IMR-90 (cell line): ENCODE results near the gene TCP11. TPM values are rescaled to one million over a fixed set of nuclear protein-coding genes. Genes with fewer than 3 reads are reported as not detected.

Experiments
- ATAC-seq: fragments of 200-7000 bp; cut with Tn5 transposase; 2 replicates; pipeline ENCODE4 v1.9.1; 2020; ENCODE audit warnings: low read depth, mild to moderate bottlenecking, moderate library complexity
- BruUV-seq: library from RNA; stranded (reverse); fragments of 400-500 nt; replicated peaks from 2 replicates; lab custom pipeline; 2021; lab: Mats Ljungman, UMichigan
- CTCF ChIA-PET: fragments of 300-600 bp; formaldehyde crosslinking; extraction: SDS; loops from one replicate; lab custom pipeline; 2021; ENCODE audit warnings: antibody characterized with exemption; lab: Yijun Ruan, JAX
- POLR2A ChIA-PET: fragments of 300-600 bp; sonication (Branson Sonifier 250); formaldehyde crosslinking; loops from one replicate; lab custom pipeline; 2022; ENCODE audit warnings: antibody characterized with exemption; ENCODE audit not compliant: unreplicated experiment; lab: Charles Lee
- DNase-seq: peaks from one replicate; pipeline ENCODE4 v3.0.0; 2013
- H2AFZ ChIP-seq: replicated peaks from 2 replicates; pipeline ENCODE3; 2013; ENCODE audit warnings: low read length, mild to moderate bottlenecking; ENCODE audit not compliant: poor library complexity
- H2AK5ac ChIP-seq: 2 replicates; pipeline ENCODE4 v1.6.1; 2013; ENCODE audit warnings: low read depth, low read length, inconsistent platforms
- H2AK9ac ChIP-seq: replicated peaks from 2 replicates; pipeline ENCODE3; 2013; ENCODE audit warnings: mild to moderate bottlenecking, low read depth, low read length, moderate library complexity; ENCODE audit not compliant: poor library complexity
- H2BK120ac ChIP-seq: 2 replicates; pipeline ENCODE4 v1.6.1; 2013; ENCODE audit warnings: low read depth, low read length, inconsistent platforms
- H2BK15ac ChIP-seq: 3 replicates; pipeline ENCODE4 v1.6.1; 2013; ENCODE audit warnings: low read depth, low read length, inconsistent platforms
- H2BK20ac ChIP-seq: 2 replicates; pipeline ENCODE4 v1.6.1; 2013; ENCODE audit warnings: low read depth, mild to moderate bottlenecking, inconsistent platforms, low read length, moderate library complexity
- H2BK5ac ChIP-seq: 2 replicates; pipeline ENCODE4 v1.6.1; 2013; ENCODE audit warnings: mild to moderate bottlenecking, low read depth, low read length, inconsistent platforms; ENCODE audit not compliant: poor library complexity, severe bottlenecking
- H3K14ac ChIP-seq: replicated peaks from 2 replicates; pipeline ENCODE4 v1.6.1; 2013; ENCODE audit warnings: low read depth, low read length, inconsistent platforms
- H3K18ac ChIP-seq: 2 replicates; pipeline ENCODE4 v1.6.1; 2013; ENCODE audit warnings: low read depth, low read length, control low read depth
- H3K23ac ChIP-seq: 2 replicates; pipeline ENCODE4 v1.6.1; 2013; ENCODE audit warnings: low read depth, low read length, inconsistent platforms
- H3K27ac ChIP-seq: 2 replicates; pipeline ENCODE4 v1.5.1; 2013; ENCODE audit warnings: mild to moderate bottlenecking, control low read depth, low read length; ENCODE audit not compliant: insufficient read depth
- H3K27me3 ChIP-seq: 2 replicates; pipeline ENCODE4 v1.6.1; 2013; ENCODE audit warnings: low read length; ENCODE audit not compliant: control insufficient read depth, insufficient read depth
- H3K36me3 ChIP-seq: 2 replicates; pipeline ENCODE4 v1.6.1; 2013; ENCODE audit warnings: low read length, mixed read lengths; ENCODE audit not compliant: control insufficient read depth, insufficient read depth
- H3K4ac ChIP-seq: 2 replicates; pipeline ENCODE4 v1.6.1; 2013; ENCODE audit warnings: low read depth, low read length, inconsistent platforms
- H3K4me1 ChIP-seq: 2 replicates; pipeline ENCODE4 v1.6.1; 2013; ENCODE audit warnings: low read length, mixed read lengths; ENCODE audit not compliant: control insufficient read depth, insufficient read depth
- H3K4me2 ChIP-seq: 2 replicates; pipeline ENCODE4 v1.6.1; 2013; ENCODE audit warnings: low read depth, mild to moderate bottlenecking, control low read depth, low read length, moderate library complexity
- H3K4me3 ChIP-seq: 2 replicates; pipeline ENCODE4 v1.5.1; 2013; ENCODE audit warnings: low read depth, mild to moderate bottlenecking, control low read depth, low read length, moderate library complexity; ENCODE audit not compliant: insufficient read depth
- H3K56ac ChIP-seq: 2 replicates; pipeline ENCODE4 v1.6.1; 2013; ENCODE audit warnings: low read length, inconsistent platforms; ENCODE audit not compliant: insufficient read depth; ENCODE audit errors: extremely low read depth
- H3K79me1 ChIP-seq, 2 experiments: 2 replicates each; pipeline ENCODE4 v1.6.1; 2013; ENCODE audit warnings: low read length in 2 of 2, inconsistent platforms in 1 of 2, low read depth in 1 of 2
- H3K9ac ChIP-seq: 2 replicates; pipeline ENCODE4 v1.6.1; 2013; ENCODE audit warnings: low read depth, low read length, control low read depth
- H3K9me1 ChIP-seq: 2 replicates; pipeline ENCODE4 v1.6.1; 2013; ENCODE audit warnings: low read length, inconsistent platforms; ENCODE audit not compliant: insufficient read depth
- H3K9me3 ChIP-seq: 2 replicates; pipeline ENCODE4 v1.6.1; 2013; ENCODE audit warnings: low read length; ENCODE audit not compliant: control insufficient read depth, insufficient read depth
- H4K20me1 ChIP-seq: 2 replicates; pipeline ENCODE4 v1.6.1; 2013; ENCODE audit warnings: low read length, inconsistent platforms; ENCODE audit not compliant: insufficient read depth
- H4K5ac ChIP-seq: 2 replicates; pipeline ENCODE4 v1.6.1; 2013; ENCODE audit warnings: mild to moderate bottlenecking, low read depth, low read length, control low read depth
- H4K8ac ChIP-seq, 2 experiments: 2 replicates each; pipeline ENCODE4 v1.6.1; 2013; ENCODE audit warnings: low read depth in 2 of 2, low read length in 2 of 2, control low read depth in 1 of 2, inconsistent platforms in 1 of 2
- H4K91ac ChIP-seq: 2 replicates; pipeline ENCODE4 v1.6.1; 2013; ENCODE audit warnings: low read depth, low read length, inconsistent platforms; ENCODE audit not compliant: insufficient read depth
- BHLHE40 ChIP-seq: fragments of 150-350 bp; IDR thresholded peaks from 2 replicates; pipeline ENCODE4 v1.6.1; 2016; ENCODE audit warnings: mild to moderate bottlenecking, low read depth, low read length
- CEBPB ChIP-seq: IDR thresholded peaks from 2 replicates; pipeline ENCODE4 v1.6.1; 2012; ENCODE audit warnings: low read depth, low read length, improper control_type of control experiment
- CHD1 ChIP-seq: IDR thresholded peaks from 2 replicates; pipeline ENCODE4 v1.6.1; 2012; ENCODE audit warnings: low read depth, low read length, improper control_type of control experiment
- CTCF ChIP-seq: conservative IDR thresholded peaks from 2 replicates; pipeline ENCODE4 v1.5.1; 2012; ENCODE audit warnings: mild to moderate bottlenecking, low read depth, low read length, improper control_type of control experiment
- ELK1 ChIP-seq: fragments of 150-350 bp; IDR thresholded peaks from 2 replicates; pipeline ENCODE4 v1.6.1; 2016; ENCODE audit warnings: low read depth, mild to moderate bottlenecking, low read length, moderate library complexity, borderline replicate concordance
- FOS ChIP-seq: fragments of 150-350 bp; IDR thresholded peaks from 2 replicates; pipeline ENCODE4 v1.6.1; 2016; ENCODE audit warnings: low read depth, low read length
- MAFK ChIP-seq: IDR thresholded peaks from 2 replicates; pipeline ENCODE4 v1.6.1; 2012; ENCODE audit warnings: low read depth, low read length, improper control_type of control experiment
- MXI1 ChIP-seq: IDR thresholded peaks from 2 replicates; pipeline ENCODE4 v1.6.1; 2012; ENCODE audit warnings: low read depth, mild to moderate bottlenecking, low read length, moderate library complexity, borderline replicate concordance
- NFE2L2 ChIP-seq: fragments of 150-350 bp; IDR thresholded peaks from 2 replicates; pipeline ENCODE4 v1.6.1; 2016; ENCODE audit warnings: low read depth, mild to moderate bottlenecking, low read length
- POLR2A ChIP-seq: IDR thresholded peaks from 2 replicates; pipeline ENCODE4 v1.6.1; 2012; ENCODE audit warnings: mild to moderate bottlenecking, low read depth, low read length
- RAD21 ChIP-seq: IDR thresholded peaks from 2 replicates; pipeline ENCODE4 v1.6.1; 2012; ENCODE audit warnings: low read length, improper control_type of control experiment
- RCOR1 ChIP-seq: IDR thresholded peaks from 2 replicates; pipeline ENCODE4 v1.6.1; 2012; ENCODE audit warnings: mild to moderate bottlenecking, low read length, improper control_type of control experiment; ENCODE audit not compliant: insufficient replicate concordance
- RFX5 ChIP-seq: IDR thresholded peaks from 2 replicates; pipeline ENCODE4 v1.8.0; 2012; ENCODE audit warnings: low read depth, mild to moderate bottlenecking, low read length, moderate library complexity
- SMC3 ChIP-seq: fragments of 150-350 bp; IDR thresholded peaks from 2 replicates; pipeline ENCODE4 v1.6.1; 2016; ENCODE audit warnings: low read depth, mild to moderate bottlenecking, antibody characterized with exemption, low read length, moderate library complexity
- USF2 ChIP-seq: fragments of 150-350 bp; IDR thresholded peaks from 2 replicates; pipeline ENCODE4 v1.6.1; 2017; ENCODE audit warnings: mild to moderate bottlenecking, antibody characterized with exemption, low read length, low read depth
- WGBS, 2 experiments: methylation state at CpG; one replicate each; pipeline versions ENCODE4 v1.1.5 to v1.1.7; 2013; ENCODE audit warnings: missing lambda C conversion rate in 2 of 2; ENCODE audit not compliant: insufficient read length in 1 of 2; ENCODE audit errors: extremely low coverage in 2 of 2; 5-methylcytosine and 5-hydroxymethylcytosine counted together
- dilution Hi-C: fragments of 300-500 bp; cut with HindIII; formaldehyde crosslinking; loops from one replicate; pipeline ENCODE4 v1.14.3; 2018; ENCODE audit warnings: low sequenced_read_pairs; ENCODE audit not compliant: unreplicated experiment
- in situ Hi-C: fragments of 300-500 bp; cut with MboI; formaldehyde crosslinking; loops from 3 replicates; pipeline ENCODE4 v1.14.3; 2019; ENCODE audit warnings: low sequenced_read_pairs, inconsistent platforms, mixed read lengths
- intact Hi-C: fragments of 100-400 bp; cut with micrococcal nuclease; formaldehyde crosslinking; loops from 2 replicates; pipeline ENCODE4 v1.10.0; 2022
- polyA plus RNA-seq, 3 experiments: library from polyadenylated mRNA; depleted of rRNA; stranded (reverse); fragments of >200 nt; gene quantifications; 2 replicates each; pipeline ENCODE4 v1.2.3, GENCODE V29; 2012; ENCODE audit warnings: low replicate concordance in 1 of 3
- total RNA-seq: library from RNA; depleted of rRNA; stranded (reverse); fragments of >200 nt; gene quantifications from 2 replicates; pipeline ENCODE4 v1.2.3, GENCODE V29; 2012

Gene TCP11
- total and polyA plus RNA-seq, 2 of the 4 experiments (the other 2 are of a cell fraction) = 0.34 to 0.36 TPM

GRCh38 chr6:35179901-35180535 is 38.9 kb upstream of the TCP11 start:
- WGBS, 2 experiments = no CpG with 5 or more reads among the region's 2 CpGs
- H3K9me3 ChIP-seq = no peaks in the 10 kb centered on the region
- H3K9me1 ChIP-seq = peaks cover 19% of the 10 kb centered on the region
- peak overlapping the region; percentile 17; the same call in 1 of the 2 replicates for H4K91ac ChIP-seq
- no peak overlapping the region for H3K4me2 ChIP-seq
- H3K4ac ChIP-seq = peak overlapping the region; percentile 55
- H3K23ac ChIP-seq = no peak overlapping the region
- H3K36me3 ChIP-seq = no peaks in the 10 kb centered on the region
- intact Hi-C loops (no loop called here), dilution Hi-C loops (no loop called here), in situ Hi-C loops (no loop called here)
- no peak overlapping the region for H3K27ac ChIP-seq
- CTCF ChIA-PET = interaction anchor here (1.1 kb wide), 1 partner anchor 25 kb away, joined by 5 read pairs; no protein-coding TSS in a partner anchor
- DNase-seq (no peak), ATAC-seq (no peak)
- H3K4me3 ChIP-seq = no peak overlapping the region
- H3K9ac ChIP-seq = no peak overlapping the region
- no TSS peak for BruUV-seq
- peak overlapping the region; percentile 64; the same call in 1 of the 2 replicates for H2BK20ac ChIP-seq
- POLR2A ChIA-PET = no interaction called here
- H2AK5ac ChIP-seq = 0 out of 2 replicates have a peak overlapping the region, but pooled peaks have one; percentile 52
- H4K20me1 ChIP-seq = no peaks in the 10 kb centered on the region
- peak overlapping the region; percentile 67 for H2BK120ac ChIP-seq
- peaks cover 32% of the 10 kb centered on the region for H3K4me1 ChIP-seq
- H3K14ac ChIP-seq = peak overlapping the region; percentile 56; the same call in 1 of the 2 replicates
- peak overlapping the region; percentile 52 for H3K18ac ChIP-seq
- H2AK9ac ChIP-seq = peak overlapping the region; percentile 79
- H4K8ac ChIP-seq = peak overlapping the region in 1 of 2 experiments; percentile 82; a peak in 2 of 4 replicates
- H2BK15ac ChIP-seq = peak overlapping the region; percentile 90; the same call in 1 of the 3 replicates
- H2AFZ ChIP-seq = no peak overlapping the region
- H4K5ac ChIP-seq = peak overlapping the region; percentile 62
- H3K27me3 ChIP-seq = no peaks in the 10 kb centered on the region
- no peak overlapping the region for H3K56ac ChIP-seq
- H3K79me1 ChIP-seq = 0 out of 4 replicates have a peak, but pooled peaks cover 0 to 2% of the 10 kb centered on the region in 2 experiments
- peak overlapping the region; percentile 32 for H2BK5ac ChIP-seq
- TF ChIP-seq ELK1 (no peak), RFX5 (no peak), USF2 (no peak), RCOR1 (no peak), RAD21 (no peak), FOS (no peak), CHD1 (no peak), NFE2L2 (no peak), CTCF (no peak), BHLHE40 (no peak), MAFK (no peak), MXI1 (no peak), CEBPB (no peak), POLR2A (no peak), SMC3 (no peak)
